Measurements from ENCODE around the gene CFAP92.
"Not testable (repeated sequence)": the region's sequence is repeated elsewhere in the genome, so short reads cannot be mapped to it uniquely, and the experiment has no call there.

The CFAP92 gene

GRCh38 chr3:128889139-128889894, 104.6 kb downstream of the CFAP92 start:
- no peak for DNase-seq (ENCODE audit: low read depth)

DNA sequence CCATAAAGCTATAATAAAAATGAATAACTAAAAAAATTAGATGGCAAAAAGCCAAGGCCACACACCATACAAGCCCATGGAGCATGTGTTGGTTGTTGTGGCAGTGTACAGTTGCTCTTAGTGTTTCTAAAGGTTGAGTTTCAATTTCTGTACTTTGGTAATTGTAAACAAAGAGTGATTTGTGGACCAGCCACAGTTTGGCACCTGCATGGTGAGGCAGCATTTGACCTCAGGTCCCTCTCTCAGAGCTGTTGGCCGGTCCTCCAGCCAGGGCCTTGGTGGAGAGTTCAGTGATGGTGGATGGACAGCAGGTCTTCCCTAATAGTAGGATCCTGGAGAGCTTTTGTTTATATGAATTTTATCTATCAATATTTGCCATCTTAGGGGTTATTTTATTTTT, 108.9 kb downstream of the CFAP92 start:
- DNase-seq (ENCODE audit: low read depth) = no peak

GRCh38 chr3:128882719-128883118, 111.2 kb downstream of the CFAP92 start:
- DNase-seq (ENCODE audit: low read depth) = no peak

DNA sequence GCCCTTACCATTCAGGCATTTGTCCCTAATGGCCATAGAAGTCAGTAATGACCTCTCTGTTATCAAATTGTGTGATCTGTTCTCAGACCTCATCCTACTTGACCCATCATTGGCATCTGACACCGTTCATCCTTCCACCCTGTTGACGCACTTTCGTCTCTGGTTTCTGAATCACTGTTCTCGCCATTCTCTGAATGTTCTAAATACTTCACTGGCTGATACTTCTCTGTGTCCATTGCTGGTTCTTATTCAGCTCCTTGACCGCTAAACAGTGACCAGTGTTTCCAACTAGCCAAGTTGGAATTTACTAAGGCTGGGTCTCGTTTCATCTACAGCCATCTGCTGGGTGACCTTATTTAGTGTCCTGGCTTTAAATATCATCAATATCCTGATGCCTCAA, 112.3 kb downstream of the CFAP92 start:
- DNase-seq (ENCODE audit: low read depth) = no peak

DNA sequence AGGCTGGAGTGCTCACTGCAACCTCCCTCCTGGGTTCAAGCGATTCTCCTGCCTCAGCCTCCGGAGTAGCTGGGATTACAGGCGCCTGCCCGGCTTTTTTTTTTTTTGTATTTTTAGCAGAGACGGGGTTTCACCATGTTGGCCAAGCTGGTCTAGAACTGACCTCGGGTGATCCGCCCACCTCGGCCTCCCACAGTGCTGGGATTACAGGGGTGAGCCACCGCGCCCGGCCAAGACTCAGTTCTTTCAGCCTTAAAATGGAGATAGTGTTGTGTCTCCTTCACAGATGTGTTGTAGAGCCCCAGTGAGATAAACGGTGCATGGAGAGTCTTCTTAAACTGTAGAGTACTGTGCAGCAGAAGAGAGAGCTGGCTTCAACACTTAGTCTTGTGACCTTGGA, 113.4 kb downstream of the CFAP92 start:
- DNase-seq (ENCODE audit: low read depth) = not testable (repeated sequence)

- DNase-seq (ENCODE audit: low read depth) = no peak
These were observed 113.9 kb downstream of the CFAP92 start for GRCh38 chr3:128879991-128880390.

GRCh38 chr3:128879125-128879969, 114.5 kb downstream of the CFAP92 start, which contains the start of gene ACAD9:
Gene ACAD9 (plus strand): TSS chr3:128879620. CDS start chr3:128879692, 72 bp downstream.
- peak; percentile 98 for DNase-seq (ENCODE audit: low read depth)

DNA sequence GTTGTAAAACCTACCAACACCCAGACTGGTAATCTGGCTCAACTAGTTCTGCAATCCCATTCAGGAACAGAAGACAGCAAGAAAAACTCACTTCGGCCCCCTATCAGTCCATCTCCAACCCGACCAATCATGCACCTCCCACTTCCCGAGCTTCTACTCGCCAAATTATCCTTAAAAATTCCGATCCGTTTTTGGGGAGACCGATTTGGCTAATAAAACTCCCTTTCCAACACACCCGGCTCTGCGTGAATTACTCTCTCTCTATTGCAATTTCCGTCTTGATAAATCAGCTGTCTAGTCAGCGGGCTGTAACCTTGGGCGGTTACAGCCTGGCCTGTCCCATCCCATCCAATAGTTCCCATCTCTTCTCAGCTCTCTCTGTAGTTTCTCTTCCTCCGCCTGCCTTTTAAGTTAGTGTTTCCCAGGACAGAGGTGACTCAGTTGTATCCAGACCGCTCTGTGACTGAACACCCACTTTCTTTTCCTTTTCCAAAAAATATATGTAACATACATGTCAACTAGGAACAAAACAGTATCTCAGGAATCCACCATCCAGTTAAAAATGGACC, 115.2 kb downstream of the CFAP92 start:
- DNase-seq (ENCODE audit: low read depth) = peak; percentile 48

GRCh38 chr3:128878011-128878457, 115.8 kb downstream of the CFAP92 start:
- DNase-seq (ENCODE audit: low read depth) = no peak

DNA sequence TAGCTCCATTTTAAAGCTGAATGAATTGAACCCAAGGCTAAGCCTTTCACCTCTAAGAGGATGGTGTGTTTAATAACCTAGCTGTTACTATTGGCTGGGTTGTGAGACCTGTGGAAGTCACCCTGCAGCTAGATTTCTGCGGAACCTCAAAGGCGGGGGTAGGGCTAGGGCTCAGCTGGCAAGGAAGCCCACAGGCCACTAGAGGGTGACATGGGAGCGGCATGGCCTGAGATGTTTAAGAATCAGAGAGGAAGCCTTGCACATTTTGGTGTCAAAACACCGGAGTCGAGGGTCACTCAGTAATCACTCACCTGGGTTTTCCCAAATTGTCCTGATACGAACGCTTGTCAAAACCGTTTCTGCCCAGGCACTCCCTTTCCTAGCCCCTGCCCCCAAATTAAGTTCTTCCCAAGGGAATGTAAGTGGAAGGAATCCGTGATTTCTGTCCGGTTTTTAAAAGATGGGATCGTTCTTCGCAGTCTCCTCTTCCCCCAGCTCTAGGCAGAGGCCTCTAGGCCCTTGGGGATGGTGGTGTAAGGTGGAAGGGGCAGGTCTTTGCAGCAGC, 118.2 kb downstream of the CFAP92 start:
- no peak for DNase-seq (ENCODE audit: low read depth)

- no peak for DNase-seq (ENCODE audit: low read depth)
These were observed 119.2 kb downstream of the CFAP92 start for GRCh38 chr3:128874481-128875180.

GRCh38 chr3:128873244-128874022, 120.4 kb downstream of the CFAP92 start:
- no peak for DNase-seq (ENCODE audit: low read depth)

DNA sequence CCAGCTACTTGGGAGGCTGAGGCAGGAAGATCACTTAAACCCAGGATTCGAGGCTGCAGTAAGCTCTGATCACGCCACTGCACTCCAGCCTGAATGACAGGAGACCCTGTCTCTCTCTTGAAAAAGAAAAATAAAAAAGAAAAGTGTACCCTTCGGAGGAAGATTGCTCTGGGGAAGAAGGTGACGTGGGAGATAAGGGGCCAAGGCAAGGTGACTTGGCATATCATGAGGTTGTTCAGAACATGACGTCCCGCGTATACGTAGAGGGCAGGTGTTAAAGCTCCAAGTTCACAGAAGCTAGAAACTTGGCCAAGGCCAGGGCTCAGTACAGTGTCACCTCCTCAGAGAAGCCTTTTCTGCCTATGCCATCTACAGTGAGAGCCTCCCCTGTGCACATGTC, 121.1 kb downstream of the CFAP92 start:
- no peak for DNase-seq (ENCODE audit: low read depth)

DNA sequence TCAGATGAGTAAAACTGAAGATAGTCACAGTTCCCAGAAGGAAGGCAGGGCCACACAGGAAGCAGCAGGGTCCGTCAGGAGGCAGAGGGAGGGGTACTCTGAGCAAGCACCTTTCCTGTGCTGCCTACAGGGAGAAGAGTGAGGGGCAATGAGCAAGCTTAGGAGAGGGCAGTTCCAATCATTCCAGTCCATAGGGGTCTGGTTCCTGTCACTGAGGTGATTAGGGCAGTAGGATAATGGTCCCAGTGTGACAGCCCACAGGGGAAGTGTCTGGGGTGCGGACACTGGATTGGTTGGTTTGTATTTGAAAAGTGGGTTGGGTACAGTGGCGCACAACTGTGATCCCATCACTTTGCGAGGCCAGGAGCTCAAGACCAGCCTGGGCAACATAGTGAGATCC, 121.6 kb downstream of the CFAP92 start:
- DNase-seq (ENCODE audit: low read depth) = no peak

DNA sequence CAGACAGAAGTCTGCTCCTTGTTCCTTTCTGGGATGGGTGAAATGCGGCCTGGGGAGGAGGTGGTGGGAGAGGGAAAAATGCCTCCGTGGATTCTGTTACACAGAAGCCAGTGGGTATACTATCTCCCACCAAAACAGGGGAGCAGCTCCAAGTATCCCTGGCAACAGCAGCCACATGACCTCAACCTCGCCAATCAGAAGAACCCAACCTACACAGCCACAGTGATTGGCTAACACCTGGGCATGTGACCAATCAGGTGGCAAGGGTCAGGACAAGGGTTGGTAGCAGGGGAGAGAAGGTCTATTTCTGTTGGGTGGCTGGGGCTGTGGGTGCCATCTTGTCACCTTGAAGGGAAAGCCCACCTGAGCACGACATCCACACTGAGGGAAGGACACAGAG, 123.5 kb downstream of the CFAP92 start:
- DNase-seq (ENCODE audit: low read depth) = no peak

GRCh38 chr3:128867200-128868125, 126.4 kb downstream of the CFAP92 start:
- peak; percentile 30 for DNase-seq (ENCODE audit: low read depth)

- not testable (repeated sequence) for DNase-seq (ENCODE audit: low read depth)
These were observed 128.7 kb downstream of the CFAP92 start for GRCh38 chr3:128864849-128865804.

DNA sequence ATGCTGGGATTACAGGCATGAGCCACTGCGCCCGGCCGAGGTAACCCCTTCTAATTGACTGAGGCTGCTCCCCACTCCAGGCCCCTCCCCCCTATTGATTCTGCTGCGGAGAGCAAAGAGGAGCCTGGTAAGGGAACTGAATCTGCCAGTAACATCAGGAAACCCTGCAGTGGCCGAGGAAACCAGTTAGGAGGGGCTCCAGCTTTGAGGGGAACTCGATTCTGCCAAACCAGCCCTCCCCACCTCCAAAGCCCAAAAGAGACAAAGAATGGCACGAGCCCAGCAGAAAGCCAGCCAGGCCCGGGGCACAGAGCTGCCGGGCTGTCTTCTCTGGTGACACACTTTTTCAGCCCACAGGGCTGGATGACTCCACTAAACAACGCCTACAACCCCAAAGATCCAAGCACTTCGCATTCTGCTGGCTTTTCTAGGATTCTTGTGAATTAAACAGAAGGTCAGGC, 129.5 kb downstream of the CFAP92 start:
- DNase-seq (ENCODE audit: low read depth) = no peak

DNA sequence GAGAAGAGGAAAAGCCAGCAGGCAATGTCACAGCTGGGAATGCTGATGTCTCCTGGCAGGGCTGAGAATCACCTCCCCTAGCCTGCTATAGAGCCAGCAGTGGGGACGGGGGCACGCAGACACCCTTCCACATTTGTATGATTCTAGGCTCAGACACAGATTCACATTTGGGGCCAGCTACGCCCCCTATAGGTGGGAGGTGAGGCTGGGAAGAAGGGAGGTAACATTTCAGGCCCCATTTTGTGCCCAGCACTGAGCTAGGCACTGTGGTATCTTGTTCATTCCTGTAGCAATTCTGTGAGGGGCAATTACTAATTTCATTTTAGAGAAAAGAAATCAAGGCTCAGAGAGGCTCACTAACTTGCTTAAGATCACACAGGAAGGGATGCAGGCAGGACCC, 130.3 kb downstream of the CFAP92 start:
- no peak for DNase-seq (ENCODE audit: low read depth)
